Gastrocnemius medialis (tissue), 4 donors: Measurements from ENCODE around the gene CD209. TPM values are rescaled to one million over a fixed set of nuclear protein-coding genes. Genes with fewer than 3 reads are reported as not detected.
"Not testable (repeated sequence)": the region's sequence is repeated elsewhere in the genome, so short reads cannot be mapped to it uniquely, and the experiment has no call there.

Experiments used
- ATAC-seq, 2 donors: fragments of 150-250 bp; one replicate each; pipeline ENCODE4 v1.9.1; 2016
- DNase-seq, 2 donors: peaks; one replicate each; pipeline ENCODE4 v3.0.0-alpha.2; 2019
- H3K27ac ChIP-seq, 4 donors: fragments of 200-600 bp; sonication (generic); 1 replicate in 1 of 4; 2 replicates in 3 of 4; pipeline ENCODE4 v1.5.1; 2016 to 2018; ENCODE audit warnings: mild to moderate bottlenecking in 2 of 4, moderate library complexity in 1 of 4
- H3K27me3 ChIP-seq, 3 donors: fragments of 200-600 bp; sonication (generic) in 2 of 3; 1 replicate in 1 of 3; 2 replicates in 2 of 3; pipeline versions ENCODE4 v1.5.1 to v1.6.0; 2016 to 2019; ENCODE audit warnings: mild to moderate bottlenecking in 1 of 3, moderate library complexity in 1 of 3
- H3K36me3 ChIP-seq, 2 donors: fragments of 200-600 bp; sonication (generic) in 1 of 2; one replicate each; pipeline ENCODE4 v1.5.1; 2017 to 2018
- H3K4me1 ChIP-seq, 2 donors: fragments of 200-600 bp; sonication (generic) in 1 of 2; one replicate each; pipeline ENCODE4 v1.5.1; 2016 to 2017; ENCODE audit warnings: mild to moderate bottlenecking in 2 of 2
- H3K4me3 ChIP-seq, 4 donors: fragments of 200-600 bp; sonication (generic) in 3 of 4; 1 replicate in 1 of 4; 2 replicates in 3 of 4; pipeline ENCODE4 v1.5.1; 2016 to 2019; ENCODE audit warnings: mild to moderate bottlenecking in 2 of 4
- H3K9me3 ChIP-seq, 3 donors: fragments of 200-600 bp; sonication (generic) in 2 of 3; 1 replicate in 1 of 3; 2 replicates in 2 of 3; pipeline ENCODE4 v1.5.1; 2016 to 2019
- CTCF ChIP-seq, 5 experiments: fragments of 450-650 bp in 3 of 5; fragments of 200-600 bp in 2 of 5; sonication (generic) in 2 of 5; IDR thresholded peaks in 4 of 5; conservative IDR thresholded peaks in 1 of 5; 1 replicate in 4 of 5; 2 replicates in 1 of 5; pipeline ENCODE4 v1.5.1; 2016 to 2019; ENCODE audit warnings: antibody characterized with exemption in 5 of 5, mild to moderate bottlenecking in 3 of 5, moderate library complexity in 3 of 5
- POLR2A ChIP-seq, 2 donors: fragments of 450-650 bp; IDR thresholded peaks; one replicate each; pipeline ENCODE4 v1.6.1; 2017; ENCODE audit warnings: antibody characterized with exemption in 2 of 2, mild to moderate bottlenecking in 2 of 2, moderate library complexity in 2 of 2
- in situ Hi-C, 4 donors: fragments of 200-750 bp; cut with MboI; loops; one replicate each; pipeline versions ENCODE4 v1.15.0 to v1.8.0; 2017; ENCODE audit warnings: low sequenced_read_pairs in 4 of 4
- intact Hi-C: fragments of 100-400 bp; cut with DNase I; formaldehyde crosslinking; loops from one replicate; pipeline ENCODE4 v1.15.1; 2023; ENCODE audit warnings: low total_unique reads
- total RNA-seq, 4 donors: library from RNA; depleted of rRNA; stranded (reverse); fragments of >200 nt; gene quantifications; one replicate each; pipeline versions ENCODE4 v1.1.0 to v1.2.3, GENCODE V29; 2016

CD209 gene
- total RNA-seq, 4 donors from 2014 or later = 0.56 to 1.3 (median 1.0) TPM

GRCh38 chr19:7757358-7757757 is 10.0 kb upstream of the CD209 start:
- TF ChIP-seq CTCF (IDR thresholded peaks at IDR 0.05 in 4 of 5, conservative IDR thresholded peaks at IDR 0.05 in 1 of 5) (no peak), POLR2A (IDR thresholded peaks at IDR 0.05) (no peak)
- Histone ChIP-seq H3K9me3 (peaks cover 0 to 9% (median 0%) of the 10 kb centered on the region in 3 donors), H3K4me1 (no peaks in the 10 kb centered on the region), H3K27me3 (no peaks in the 10 kb centered on the region), H3K27ac (no peak overlapping the region), H3K4me3 (no peak overlapping the region), H3K36me3 (no peaks in the 10 kb centered on the region)
- intact Hi-C loops (no loop called here), in situ Hi-C loops (no loop called here)
- ATAC-seq (no peak), DNase-seq (no peak)

GRCh38 chr19:7756258-7756657 is 8.9 kb upstream of the CD209 start:
- TF ChIP-seq POLR2A (IDR thresholded peaks at IDR 0.05) (no peak), CTCF (IDR thresholded peaks at IDR 0.05 in 4 of 5, conservative IDR thresholded peaks at IDR 0.05 in 1 of 5) (no peak)
- in situ Hi-C loops (no loop called here), intact Hi-C loops (no loop called here)
- Histone ChIP-seq H3K36me3 (no peaks in the 10 kb centered on the region), H3K27ac (no peak overlapping the region), H3K4me1 (no peaks in the 10 kb centered on the region), H3K4me3 (no peak overlapping the region), H3K27me3 (no peaks in the 10 kb centered on the region), H3K9me3 (peaks cover 0 to 9% (median 0%) of the 10 kb centered on the region in 3 donors)
- DNase-seq = no peak
- no peak for ATAC-seq

- H3K36me3 ChIP-seq = no peaks in the 10 kb centered on the region
- TF ChIP-seq POLR2A (IDR thresholded peaks at IDR 0.05) = no peak
- TF ChIP-seq CTCF (IDR thresholded peaks at IDR 0.05 in 4 of 5, conservative IDR thresholded peaks at IDR 0.05 in 1 of 5) = no peak
- H3K27me3 ChIP-seq = peaks cover 0 to 4% (median 4%) of the 10 kb centered on the region in 3 donors
- no peak overlapping the region for H3K4me3 ChIP-seq
- DNase-seq = no peak
- no peaks in the 10 kb centered on the region for H3K9me3 ChIP-seq
- intact Hi-C loops (no loop called here), in situ Hi-C loops (no loop called here)
- no peak for ATAC-seq
- no peaks in the 10 kb centered on the region for H3K4me1 ChIP-seq
- no peak overlapping the region for H3K27ac ChIP-seq
Measured at GRCh38 chr19:7751157-7751783, 3.9 kb upstream of the CD209 start.

- Histone ChIP-seq H3K27ac (no peak overlapping the region), H3K4me1 (no peaks in the 10 kb centered on the region), H3K27me3 (peaks cover 0 to 4% (median 4%) of the 10 kb centered on the region in 3 donors), H3K36me3 (no peaks in the 10 kb centered on the region), H3K9me3 (no peaks in the 10 kb centered on the region), H3K4me3 (no peak overlapping the region)
- ATAC-seq (no peak), DNase-seq (no peak)
- in situ Hi-C loops (no loop called here), intact Hi-C loops (no loop called here)
- TF ChIP-seq POLR2A (IDR thresholded peaks at IDR 0.05) (no peak), CTCF (IDR thresholded peaks at IDR 0.05 in 4 of 5, conservative IDR thresholded peaks at IDR 0.05 in 1 of 5) (no peak)
Measured at GRCh38 chr19:7748756-7749155, 1.4 kb upstream of the CD209 start.

GRCh38 chr19:7748171-7748570 is 837 bp upstream of the CD209 start:
- in situ Hi-C loops = no loop called here
- H3K27me3 ChIP-seq = peaks cover 0 to 4% (median 4%) of the 10 kb centered on the region in 3 donors
- H3K4me3 ChIP-seq = no peak overlapping the region
- no peak for TF ChIP-seq CTCF (IDR thresholded peaks at IDR 0.05 in 4 of 5, conservative IDR thresholded peaks at IDR 0.05 in 1 of 5)
- no peak for TF ChIP-seq POLR2A (IDR thresholded peaks at IDR 0.05)
- DNase-seq (no peak), ATAC-seq (no peak)
- no peaks in the 10 kb centered on the region for H3K9me3 ChIP-seq
- H3K4me1 ChIP-seq = no peaks in the 10 kb centered on the region
- H3K27ac ChIP-seq = no peak overlapping the region
- intact Hi-C loops = no loop called here
- H3K36me3 ChIP-seq = no peaks in the 10 kb centered on the region

GRCh38 chr19:7746306-7746705 is 1.0 kb downstream of the CD209 start:
- intact Hi-C loops, H3K4me1 ChIP-seq, DNase-seq, H3K27ac ChIP-seq, H3K4me3 ChIP-seq, ATAC-seq, in situ Hi-C loops, H3K27me3 ChIP-seq, H3K9me3 ChIP-seq, H3K36me3 ChIP-seq: not testable (repeated sequence)
